ENCODE results near the gene INPP4B.
A peak's percentile ranks its signal among the peaks of the same experiment; 100 is the strongest.

The INPP4B gene

DNA sequence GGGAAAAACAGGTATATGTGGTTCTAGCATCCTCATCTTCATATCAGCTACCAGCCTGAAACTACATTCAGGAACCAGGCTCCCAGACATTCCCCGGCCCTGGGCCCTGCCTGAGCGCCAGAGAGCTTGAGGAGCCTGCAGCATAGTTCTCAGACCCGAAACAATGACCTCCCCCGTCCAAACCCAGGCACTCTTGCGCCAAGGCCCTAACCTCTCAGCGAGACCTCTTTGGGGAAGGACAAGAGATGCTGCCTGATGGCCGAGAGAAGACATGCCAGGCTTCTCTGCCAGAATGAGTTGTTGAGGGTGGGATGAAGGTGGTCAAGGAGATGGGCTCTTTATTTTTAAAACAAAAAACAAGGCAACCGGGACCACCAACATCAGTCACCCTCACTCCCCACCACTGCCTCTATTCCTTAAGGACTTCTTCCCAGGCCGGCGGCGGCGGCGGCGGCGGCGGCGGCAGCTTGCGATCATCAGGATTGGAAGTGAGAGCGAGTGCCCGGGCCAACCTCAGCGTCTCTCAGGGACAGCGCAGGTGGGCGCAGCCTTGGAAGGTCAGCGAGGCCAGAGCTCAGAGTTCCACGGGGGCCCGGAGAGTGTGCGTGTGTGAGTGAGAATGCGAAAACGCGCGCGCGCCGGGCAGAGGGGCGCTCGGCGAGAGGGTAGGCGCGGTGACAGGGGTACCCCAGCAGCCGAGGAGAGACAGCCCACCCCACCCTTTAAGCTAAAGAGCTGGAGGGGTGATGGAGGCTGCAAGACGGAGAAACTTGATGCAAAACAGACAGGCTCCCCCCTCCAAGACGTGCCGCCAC is 601 bp downstream of the INPP4B start:
- peaks cover 8% of the 10 kb centered on the region for H3K27me3 Mint-ChIP-seq
- peak overlapping the region; percentile 93 for H3K4me3 Mint-ChIP-seq
- peak overlapping the region; percentile 62 for H3K27ac Mint-ChIP-seq
- H3K4me1 Mint-ChIP-seq: peaks cover 21% of the 10 kb centered on the region
- no peaks in the 10 kb centered on the region for H3K9me3 Mint-ChIP-seq
- no peaks in the 10 kb centered on the region for H3K36me3 Mint-ChIP-seq

DNA sequence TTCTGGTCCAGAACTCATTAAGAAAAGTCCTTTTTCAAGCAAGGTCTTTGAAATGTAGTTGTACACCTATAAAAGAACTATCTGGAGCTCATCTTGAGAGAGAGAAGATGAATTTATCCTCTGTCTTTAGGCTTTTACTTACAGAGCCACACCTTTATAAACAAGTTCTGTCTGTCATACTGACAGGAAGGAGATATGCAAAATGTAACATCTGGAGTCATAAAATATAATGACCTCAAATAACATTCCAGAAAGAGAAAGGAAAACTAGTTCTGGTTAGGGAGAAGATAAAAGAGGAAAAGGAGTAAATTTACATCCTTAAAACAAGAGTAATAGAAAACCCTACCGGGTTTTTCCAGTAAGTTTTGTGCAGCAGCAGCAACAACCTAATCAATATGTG is 1.3 kb downstream of the INPP4B start:
- no peaks in the 10 kb centered on the region for H3K36me3 Mint-ChIP-seq
- H3K4me1 Mint-ChIP-seq: peaks cover 25% of the 10 kb centered on the region
- H3K27ac Mint-ChIP-seq: peak overlapping the region; percentile 30
- peaks cover 8% of the 10 kb centered on the region for H3K27me3 Mint-ChIP-seq
- peak overlapping the region; percentile 93 for H3K4me3 Mint-ChIP-seq
- no peaks in the 10 kb centered on the region for H3K9me3 Mint-ChIP-seq

DNA sequence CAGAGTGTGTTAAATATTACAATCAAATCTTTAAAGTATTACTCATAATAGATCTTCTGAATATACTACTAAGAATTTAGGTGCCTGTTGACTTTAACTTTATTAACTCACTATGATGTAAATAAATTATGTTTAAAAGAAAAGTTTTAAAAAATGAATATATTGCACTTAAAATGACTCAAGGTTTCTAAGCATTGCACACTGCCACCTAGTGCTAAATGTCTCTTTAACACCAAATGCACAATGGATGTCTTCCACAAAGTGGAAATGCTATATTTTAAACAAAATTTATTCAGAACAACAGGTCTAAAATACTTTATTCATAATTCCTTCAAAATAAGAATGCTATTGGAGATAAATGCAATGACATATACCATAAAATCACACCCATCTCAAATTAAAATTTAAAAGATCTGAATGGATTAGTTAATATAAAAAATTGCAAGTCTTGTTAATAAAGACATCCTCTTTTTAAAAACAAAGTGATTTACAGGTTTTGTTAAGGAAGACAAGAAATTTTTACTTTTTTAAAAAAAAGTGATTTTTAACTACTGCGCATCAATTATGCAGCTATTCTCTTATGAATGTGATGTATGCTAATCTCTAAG is 5.5 kb downstream of the INPP4B start:
- Mint-ChIP-seq H3K27me3 (peaks cover 2% of the 10 kb centered on the region), H3K36me3 (no peaks in the 10 kb centered on the region), H3K4me3 (no peak overlapping the region), H3K27ac (no peak overlapping the region), H3K9me3 (no peaks in the 10 kb centered on the region), H3K4me1 (peaks cover 24% of the 10 kb centered on the region)

DNA sequence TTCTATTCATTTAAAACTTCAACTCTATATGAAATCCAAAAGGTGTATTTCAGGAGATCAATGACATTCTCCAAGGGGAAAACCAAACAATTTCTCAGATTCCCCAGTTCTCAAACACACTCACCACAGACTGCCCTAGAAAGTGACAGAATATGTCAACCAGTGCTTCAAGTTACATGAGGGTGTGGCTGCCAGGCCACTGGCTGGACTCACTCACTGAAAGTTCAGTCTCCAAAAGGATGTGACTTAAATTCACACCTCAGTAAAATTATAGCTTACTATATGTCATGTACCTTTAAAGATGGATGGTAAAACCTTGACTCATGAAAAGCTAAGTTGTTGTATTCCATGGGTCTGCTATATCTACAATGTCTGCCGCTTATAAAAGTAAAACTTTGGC is 7.3 kb downstream of the INPP4B start:
- H3K27ac Mint-ChIP-seq: no peak overlapping the region
- no peaks in the 10 kb centered on the region for H3K36me3 Mint-ChIP-seq
- H3K4me1 Mint-ChIP-seq: peaks cover 12% of the 10 kb centered on the region
- no peak overlapping the region for H3K4me3 Mint-ChIP-seq
- H3K27me3 Mint-ChIP-seq: no peaks in the 10 kb centered on the region
- no peaks in the 10 kb centered on the region for H3K9me3 Mint-ChIP-seq

DNA sequence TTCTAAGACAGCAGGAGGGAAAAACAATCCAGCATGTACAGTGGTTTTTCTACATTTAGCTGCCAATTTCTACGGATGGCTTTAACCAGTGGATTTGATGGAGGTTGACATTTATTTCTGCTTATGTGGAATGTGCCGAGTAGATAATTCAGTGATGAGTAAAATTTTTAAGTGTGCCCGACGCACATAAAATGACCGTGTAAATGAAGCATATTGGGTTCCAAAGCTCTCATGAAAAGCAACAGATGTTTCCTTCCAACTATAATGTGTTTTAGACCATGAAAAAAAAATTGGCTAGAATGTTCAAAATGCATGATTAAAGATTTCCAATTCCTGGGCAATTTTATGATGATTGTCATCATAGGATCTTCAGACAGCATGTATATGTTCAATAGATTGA is 14.1 kb downstream of the INPP4B start:
- H3K9me3 Mint-ChIP-seq: no peaks in the 10 kb centered on the region

DNA sequence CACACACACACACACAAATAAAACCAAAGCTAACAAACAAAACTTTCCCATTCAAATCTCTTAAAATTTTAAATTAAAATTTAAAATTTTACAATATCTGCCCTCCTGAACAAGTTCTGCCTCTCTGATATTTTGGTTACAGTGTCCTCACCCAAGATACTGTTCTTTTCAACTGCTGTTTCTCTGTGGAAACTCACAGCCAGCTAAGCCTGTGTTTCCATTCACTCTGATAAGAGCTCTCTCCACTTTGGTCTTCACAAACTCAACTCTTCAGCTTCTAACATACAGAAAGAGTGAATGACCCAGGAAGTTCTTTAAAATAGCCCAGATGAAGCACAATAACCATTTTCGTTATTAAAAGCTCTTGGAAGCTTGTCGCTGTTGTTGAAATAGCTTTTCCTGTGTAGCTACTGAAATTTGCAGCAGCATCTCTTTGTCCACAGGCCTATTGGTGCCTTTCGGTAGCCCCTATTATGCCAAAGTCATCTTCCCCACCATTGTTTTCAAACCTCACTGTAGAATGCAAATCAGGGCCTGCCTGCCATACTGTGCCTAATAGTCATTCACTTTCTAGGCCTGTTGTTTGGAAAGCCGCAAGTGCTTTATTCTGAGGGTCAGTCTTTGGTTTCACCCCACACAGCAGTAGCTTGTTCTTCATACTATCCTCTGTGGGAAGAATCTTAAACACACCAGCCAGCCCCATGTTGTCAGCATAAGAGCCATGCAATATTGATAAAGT is 19.4 kb downstream of the INPP4B start:
- no peak overlapping the region for H3K4me3 Mint-ChIP-seq
- no peaks in the 10 kb centered on the region for H3K27me3 Mint-ChIP-seq
- H3K36me3 Mint-ChIP-seq: peaks cover 5% of the 10 kb centered on the region
- peaks cover 22% of the 10 kb centered on the region for H3K4me1 Mint-ChIP-seq
- H3K27ac Mint-ChIP-seq: no peak overlapping the region
- peaks cover 4% of the 10 kb centered on the region for H3K9me3 Mint-ChIP-seq

More for the DNA sequence above, 14.1 kb downstream of the INPP4B start:
- Mint-ChIP-seq H3K27ac (no peak overlapping the region), H3K4me1 (peaks cover 3% of the 10 kb centered on the region), H3K36me3 (peaks cover 5% of the 10 kb centered on the region), H3K4me3 (no peak overlapping the region), H3K27me3 (no peaks in the 10 kb centered on the region)

DNA sequence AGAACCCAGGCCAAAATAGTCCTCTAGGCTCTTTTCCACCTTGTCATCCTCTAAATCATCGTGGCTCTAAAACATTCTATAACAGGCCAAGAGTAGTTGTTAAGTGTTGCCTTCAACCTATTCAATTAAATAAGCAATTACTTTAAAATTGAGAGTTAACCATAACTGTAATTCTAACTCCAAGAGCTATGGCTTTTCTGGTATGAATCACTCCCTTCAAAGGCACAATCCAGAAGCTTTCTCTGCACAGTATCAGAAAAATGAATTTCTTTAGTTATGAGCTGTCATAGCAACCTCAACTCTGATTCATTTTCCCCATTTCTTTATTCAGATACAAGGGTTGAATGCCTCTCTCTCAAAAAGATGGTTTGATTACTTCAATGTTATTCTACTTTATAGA is 21.7 kb downstream of the INPP4B start:
- H3K4me1 Mint-ChIP-seq: peaks cover 22% of the 10 kb centered on the region
- no peaks in the 10 kb centered on the region for H3K27me3 Mint-ChIP-seq
- H3K36me3 Mint-ChIP-seq: peaks cover 8% of the 10 kb centered on the region
- no peak overlapping the region for H3K4me3 Mint-ChIP-seq
- peaks cover 4% of the 10 kb centered on the region for H3K9me3 Mint-ChIP-seq
- H3K27ac Mint-ChIP-seq: peak overlapping the region; percentile 83

DNA sequence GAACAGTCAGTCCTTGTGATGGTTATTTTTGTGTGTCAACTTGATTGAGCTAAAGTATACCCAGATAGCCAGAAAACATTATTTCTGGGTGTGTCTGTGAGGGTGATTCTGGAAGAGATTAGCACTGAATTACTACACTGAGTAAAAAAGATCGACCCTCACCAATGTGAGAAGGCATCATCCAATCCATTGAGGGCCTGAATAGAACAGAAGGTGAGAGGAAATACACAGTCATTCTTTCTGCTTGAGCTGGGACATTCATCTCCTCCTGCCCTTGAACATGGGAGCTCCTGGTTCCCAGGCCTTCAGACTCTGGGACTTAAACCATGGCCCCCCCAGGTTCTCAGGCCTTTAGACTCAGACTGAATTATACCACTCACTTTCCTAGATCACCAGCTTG is 22.3 kb downstream of the INPP4B start:
- peaks cover 4% of the 10 kb centered on the region for H3K9me3 Mint-ChIP-seq

DNA sequence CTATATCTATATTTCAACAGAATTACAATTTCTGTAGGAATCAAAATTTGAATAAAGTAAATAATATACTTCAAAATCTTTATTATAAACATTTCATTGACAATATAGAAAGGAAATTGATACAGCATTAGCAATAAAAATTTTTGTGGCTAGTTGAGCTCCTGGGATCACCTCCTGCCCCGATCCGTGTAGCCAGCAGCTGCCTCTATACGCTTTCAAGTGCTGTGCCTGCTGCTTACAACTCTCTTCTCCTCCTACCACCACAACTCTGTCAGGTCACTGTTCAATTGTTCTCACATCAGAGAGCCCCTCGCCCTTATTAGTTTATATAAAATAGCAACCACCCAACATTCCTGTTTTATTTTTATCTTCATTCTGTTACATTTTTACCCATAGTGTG is 27.6 kb downstream of the INPP4B start:
- Mint-ChIP-seq H3K4me3 (no peak overlapping the region), H3K27ac (no peak overlapping the region), H3K9me3 (no peaks in the 10 kb centered on the region), H3K27me3 (no peaks in the 10 kb centered on the region), H3K4me1 (peaks cover 25% of the 10 kb centered on the region), H3K36me3 (peaks cover 3% of the 10 kb centered on the region)

More for the DNA sequence above, 22.3 kb downstream of the INPP4B start:
- Mint-ChIP-seq H3K27ac (peak overlapping the region; percentile 73), H3K36me3 (peaks cover 7% of the 10 kb centered on the region), H3K27me3 (no peaks in the 10 kb centered on the region), H3K4me1 (peaks cover 22% of the 10 kb centered on the region), H3K4me3 (no peak overlapping the region)

DNA sequence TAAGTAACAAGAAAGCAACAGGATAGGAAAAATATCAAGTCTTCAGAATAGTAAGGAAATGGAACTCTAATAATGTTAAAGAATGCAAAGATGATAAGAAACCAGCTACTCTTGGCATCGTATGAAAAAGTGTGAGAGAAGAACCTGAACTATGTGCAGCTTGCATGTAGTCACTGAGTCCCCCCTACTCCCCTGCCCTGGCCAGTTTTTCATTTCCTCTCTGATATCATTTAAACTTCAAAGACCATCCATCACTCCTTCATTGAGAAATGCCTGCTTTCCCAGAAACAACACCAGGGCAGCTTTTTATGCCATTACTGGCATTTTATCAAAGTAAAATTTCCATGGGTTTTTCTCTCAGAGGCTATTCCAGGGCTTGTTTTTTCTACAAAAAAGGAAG is 28.1 kb downstream of the INPP4B start:
- H3K4me1 Mint-ChIP-seq: peaks cover 25% of the 10 kb centered on the region
- no peak overlapping the region for H3K4me3 Mint-ChIP-seq
- H3K27ac Mint-ChIP-seq: no peak overlapping the region
- H3K36me3 Mint-ChIP-seq: peaks cover 3% of the 10 kb centered on the region
- no peaks in the 10 kb centered on the region for H3K27me3 Mint-ChIP-seq
- H3K9me3 Mint-ChIP-seq: no peaks in the 10 kb centered on the region

DNA sequence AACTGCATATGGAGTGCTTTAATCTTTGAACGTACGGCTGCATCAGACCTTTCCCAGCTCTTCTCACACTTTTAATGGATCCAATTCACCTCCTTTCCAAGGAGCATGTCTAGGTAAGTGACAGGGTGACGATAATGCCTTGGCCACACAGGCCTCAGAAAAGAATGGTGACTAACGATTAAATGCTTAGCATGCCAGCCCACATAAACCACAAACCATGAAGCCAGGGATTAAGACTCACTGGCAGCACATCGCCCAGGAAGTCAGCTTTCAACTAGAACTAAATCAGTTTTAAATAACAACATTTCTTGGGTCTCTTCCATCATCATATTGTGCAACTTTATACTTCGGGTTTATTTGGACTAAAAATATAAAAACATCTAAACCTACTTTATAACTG is 28.7 kb downstream of the INPP4B start:
- Mint-ChIP-seq H3K27me3 (no peaks in the 10 kb centered on the region), H3K4me3 (peak overlapping the region; percentile 47), H3K9me3 (no peaks in the 10 kb centered on the region), H3K27ac (peak overlapping the region; percentile 63), H3K36me3 (peaks cover 3% of the 10 kb centered on the region), H3K4me1 (peaks cover 25% of the 10 kb centered on the region)

DNA sequence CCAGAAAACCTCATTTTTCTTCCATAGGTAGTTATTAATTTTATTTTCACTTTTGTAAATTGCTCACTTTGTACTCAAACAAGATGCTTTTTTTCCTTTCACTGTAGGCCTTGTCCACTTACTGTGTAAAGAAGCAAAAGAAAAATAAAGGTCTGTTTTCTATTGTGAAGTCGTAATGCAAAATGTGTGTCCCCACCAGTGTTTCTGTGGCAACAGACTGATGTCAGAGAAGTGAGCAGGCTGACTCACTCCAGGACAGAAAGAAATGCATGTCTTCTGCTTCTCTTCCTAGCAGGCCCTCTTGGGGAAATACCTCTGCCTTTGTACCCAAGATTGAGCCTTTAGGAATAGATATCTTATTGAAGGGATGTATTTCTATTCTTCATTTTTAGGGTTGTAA is 30.3 kb downstream of the INPP4B start:
- Mint-ChIP-seq H3K27me3 (no peaks in the 10 kb centered on the region), H3K9me3 (no peaks in the 10 kb centered on the region), H3K36me3 (peaks cover 3% of the 10 kb centered on the region), H3K4me3 (no peak overlapping the region), H3K27ac (no peak overlapping the region), H3K4me1 (peaks cover 25% of the 10 kb centered on the region)

DNA sequence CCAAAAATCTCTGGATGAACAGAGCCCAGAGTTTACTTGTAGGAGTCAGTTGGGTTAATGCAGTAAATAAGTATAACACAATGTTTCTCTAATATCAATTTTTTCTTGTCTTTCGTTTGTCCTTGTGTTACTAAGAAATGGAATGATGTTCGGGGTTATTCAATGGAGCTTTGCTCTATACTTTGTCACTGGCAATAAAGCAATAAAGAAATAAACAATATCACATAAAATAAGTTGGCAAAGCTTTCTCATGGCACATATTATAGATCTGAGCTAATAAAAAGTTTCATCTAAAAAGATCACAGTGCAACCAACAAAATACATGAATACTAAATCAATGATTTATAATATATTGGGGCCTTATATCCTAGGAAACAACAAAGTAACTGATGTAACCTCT is 32.7 kb downstream of the INPP4B start:
- peaks cover 20% of the 10 kb centered on the region for H3K4me1 Mint-ChIP-seq
- no peak overlapping the region for H3K27ac Mint-ChIP-seq
- H3K36me3 Mint-ChIP-seq: no peaks in the 10 kb centered on the region
- no peaks in the 10 kb centered on the region for H3K27me3 Mint-ChIP-seq
- no peak overlapping the region for H3K4me3 Mint-ChIP-seq
- no peaks in the 10 kb centered on the region for H3K9me3 Mint-ChIP-seq

DNA sequence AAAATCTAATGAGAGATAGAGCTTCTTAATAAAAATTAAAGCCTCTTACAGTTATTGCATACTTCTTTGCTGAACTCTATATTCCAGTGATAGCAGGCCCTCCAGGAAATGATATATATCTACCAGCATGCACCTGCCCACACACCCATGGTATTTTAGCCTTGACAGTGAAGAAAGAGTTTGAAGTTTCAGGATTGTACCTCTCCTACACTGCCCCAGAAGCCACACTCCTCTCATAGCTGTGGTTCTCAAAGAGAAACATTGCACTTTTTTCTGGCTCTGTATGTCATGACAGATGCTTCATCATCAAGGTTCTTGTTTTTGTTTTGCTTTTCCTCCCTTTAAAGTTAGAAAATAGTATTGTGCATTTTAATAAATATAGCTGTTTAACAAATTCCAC is 34.0 kb downstream of the INPP4B start:
- no peak overlapping the region for H3K27ac Mint-ChIP-seq
- no peak overlapping the region for H3K4me3 Mint-ChIP-seq
- no peaks in the 10 kb centered on the region for H3K36me3 Mint-ChIP-seq
- H3K9me3 Mint-ChIP-seq: no peaks in the 10 kb centered on the region
- peaks cover 8% of the 10 kb centered on the region for H3K4me1 Mint-ChIP-seq
- no peaks in the 10 kb centered on the region for H3K27me3 Mint-ChIP-seq

DNA sequence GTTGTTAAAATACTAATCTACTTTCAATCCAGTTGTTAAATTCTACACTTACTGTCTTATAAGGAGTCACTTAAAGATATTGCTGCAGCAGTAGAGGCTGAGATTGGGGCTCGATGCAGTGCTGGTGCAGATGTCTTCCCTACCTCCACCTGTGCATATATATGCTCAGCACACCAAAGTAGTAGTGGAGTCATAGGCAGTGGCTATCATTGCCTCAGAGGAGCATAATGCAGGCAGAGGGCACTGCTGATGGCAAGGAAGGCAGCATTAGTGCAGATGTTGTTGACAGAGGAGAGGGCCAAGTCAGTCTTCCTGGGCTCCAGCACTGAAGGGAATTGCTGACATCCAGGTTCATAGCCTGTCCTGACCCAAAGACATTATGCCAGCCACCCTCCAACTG is 35.1 kb downstream of the INPP4B start:
- Mint-ChIP-seq H3K4me3 (no peak overlapping the region), H3K36me3 (no peaks in the 10 kb centered on the region), H3K27me3 (no peaks in the 10 kb centered on the region), H3K4me1 (peaks cover 5% of the 10 kb centered on the region), H3K9me3 (no peaks in the 10 kb centered on the region), H3K27ac (no peak overlapping the region)

DNA sequence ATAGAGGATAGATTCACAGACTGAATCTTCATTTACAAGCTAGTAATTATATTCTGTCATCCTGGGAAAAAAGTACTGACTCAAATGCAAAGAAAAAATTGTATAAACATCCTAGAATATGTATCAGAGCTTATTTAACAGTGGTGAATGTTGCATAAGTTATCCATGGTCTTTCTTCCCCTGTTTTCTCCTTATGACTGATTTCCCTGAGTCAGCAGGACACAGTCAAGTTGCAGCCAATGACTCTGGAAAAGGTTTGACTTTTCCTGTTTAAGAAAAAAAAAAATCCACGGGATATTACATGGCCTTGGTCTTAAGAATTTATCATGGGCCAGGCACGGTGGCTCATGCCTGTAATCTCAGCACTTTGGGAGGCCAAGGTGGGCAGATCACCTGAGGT is 36.5 kb downstream of the INPP4B start:
- Mint-ChIP-seq H3K36me3 (no peaks in the 10 kb centered on the region), H3K9me3 (no peaks in the 10 kb centered on the region), H3K27ac (no peak overlapping the region), H3K4me1 (no peaks in the 10 kb centered on the region), H3K4me3 (no peak overlapping the region), H3K27me3 (no peaks in the 10 kb centered on the region)

Measured in activated naive CD4-positive, alpha-beta T cell treated with anti-CD3 and anti-CD28 coated beads, Interleukin-2, amount 50 U/mL, for 24 hours (primary cell).